CD14-positive monocyte (primary cell): Measurements from ENCODE around the gene CTU2. TPM values are rescaled to one million over a fixed set of nuclear protein-coding genes. Genes with fewer than 3 reads are reported as not detected.
A peak's percentile ranks its signal among the peaks of the same experiment; 100 is the strongest.

Experiments used
- DNase-seq, 3 donors: peaks; one replicate each; pipeline ENCODE4 v3.0.0-alpha.2; 2011 to 2022
- H2AFZ ChIP-seq: 2 replicates; pipeline ENCODE4 v1.6.0; 2012; ENCODE audit warnings: mild to moderate bottlenecking, low read depth, low read length, inconsistent platforms; ENCODE audit not compliant: insufficient read depth, poor library complexity, severe bottlenecking
- H3K27ac ChIP-seq, 2 donors: 1 replicate in 1 of 2; 2 replicates in 1 of 2; pipeline ENCODE4 v1.5.1; 2012 to 2013; ENCODE audit warnings: low read length in 2 of 2, control low read depth in 1 of 2, inconsistent platforms in 1 of 2, low read depth in 1 of 2, mild to moderate bottlenecking in 1 of 2
- H3K27me3 ChIP-seq, 2 donors: one replicate each; pipeline versions ENCODE4 v1.6.0 to v1.6.1; 2011 to 2013; ENCODE audit warnings: low read length in 2 of 2; ENCODE audit not compliant: control insufficient read depth in 2 of 2, insufficient read depth in 2 of 2
- H3K36me3 ChIP-seq, 2 donors: replicated peaks in 1 of 2; 1 replicate in 1 of 2; 2 replicates in 1 of 2; pipeline versions ENCODE4 v1.5.1 to v1.6.1; 2012 to 2013; ENCODE audit warnings: low read length in 2 of 2, control low read depth in 1 of 2, inconsistent platforms in 1 of 2, mild to moderate bottlenecking in 1 of 2; ENCODE audit not compliant: insufficient read depth in 2 of 2, control insufficient read depth in 1 of 2
- H3K4me1 ChIP-seq, 2 donors: 1 replicate in 1 of 2; 2 replicates in 1 of 2; pipeline versions ENCODE4 v1.5.1 to v1.6.1; 2012 to 2013; ENCODE audit warnings: low read length in 2 of 2, control low read depth in 1 of 2, inconsistent platforms in 1 of 2, mild to moderate bottlenecking in 1 of 2, moderate library complexity in 1 of 2; ENCODE audit not compliant: insufficient read depth in 2 of 2, control insufficient read depth in 1 of 2
- H3K4me2 ChIP-seq: replicated peaks from 2 replicates; pipeline ENCODE3; 2012; ENCODE audit warnings: low read length, moderate library complexity, mild to moderate bottlenecking; ENCODE audit not compliant: poor library complexity, severe bottlenecking; ENCODE audit errors: extremely low read depth
- H3K4me3 ChIP-seq, 3 experiments: fragments of 200-600 bp in 1 of 3; sonication (generic) in 1 of 3; replicated peaks in 1 of 3; 1 replicate in 2 of 3; 2 replicates in 1 of 3; pipeline ENCODE4 v1.5.1; 2011 to 2013; ENCODE audit warnings: low read length in 3 of 3, mild to moderate bottlenecking in 3 of 3, control low read depth in 2 of 3, low read depth in 2 of 3, inconsistent platforms in 1 of 3, moderate library complexity in 1 of 3
- H3K79me2 ChIP-seq: 2 replicates; pipeline ENCODE4 v1.6.0; 2012; ENCODE audit warnings: mild to moderate bottlenecking, control low read depth, inconsistent platforms, low read length, moderate library complexity; ENCODE audit not compliant: insufficient read depth
- H3K9ac ChIP-seq: 2 replicates; pipeline ENCODE4 v1.6.0; 2017; ENCODE audit warnings: low read length, mild to moderate bottlenecking; ENCODE audit not compliant: insufficient read depth, poor library complexity, severe bottlenecking
- H3K9me3 ChIP-seq, 2 donors: replicated peaks in 1 of 2; 1 replicate in 1 of 2; 2 replicates in 1 of 2; pipeline versions ENCODE4 v1.5.1 to v1.6.1; 2012 to 2013; ENCODE audit warnings: low read length in 2 of 2, control low read depth in 1 of 2; ENCODE audit not compliant: control insufficient read depth in 1 of 2, insufficient read depth in 1 of 2
- H4K20me1 ChIP-seq: 2 replicates; pipeline ENCODE4 v1.6.0; 2012; ENCODE audit warnings: mild to moderate bottlenecking, low read length, control low read depth, moderate library complexity; ENCODE audit not compliant: insufficient read depth
- H3K27ac Mint-ChIP-seq, 7 donors: one replicate each; pipeline ENCODE4 v1.8.0; 2020; ENCODE audit warnings: mild to moderate bottlenecking in 7 of 7, mixed read lengths in 7 of 7, moderate library complexity in 6 of 7, inconsistent platforms in 2 of 7
- H3K27me3 Mint-ChIP-seq, 3 donors: one replicate each; pipeline ENCODE4 v1.8.0; 2021 to 2022; ENCODE audit warnings: low read depth in 3 of 3, mild to moderate bottlenecking in 3 of 3, mixed read lengths in 3 of 3, moderate library complexity in 3 of 3, inconsistent platforms in 1 of 3
- H3K36me3 Mint-ChIP-seq, 2 donors: one replicate each; pipeline ENCODE4 v1.8.0; 2020; ENCODE audit warnings: mixed read lengths in 2 of 2, inconsistent platforms in 1 of 2, mild to moderate bottlenecking in 1 of 2
- H3K4me1 Mint-ChIP-seq: one replicate; pipeline ENCODE4 v1.8.0; 2020; ENCODE audit warnings: mild to moderate bottlenecking, mixed read lengths
- H3K4me3 Mint-ChIP-seq, 2 donors: one replicate each; pipeline ENCODE4 v1.8.0; 2020; ENCODE audit warnings: mild to moderate bottlenecking in 2 of 2, mixed read lengths in 2 of 2, moderate library complexity in 1 of 2
- H3K9me3 Mint-ChIP-seq, 7 donors: one replicate each; pipeline ENCODE4 v1.8.0; 2020 to 2022; ENCODE audit warnings: mixed read lengths in 7 of 7, mild to moderate bottlenecking in 6 of 7, moderate library complexity in 6 of 7, inconsistent platforms in 2 of 7
- CTCF ChIP-seq: fragments of 200-600 bp; IDR thresholded peaks from one replicate; pipeline ENCODE4 v1.8.0; 2022; ENCODE audit warnings: antibody characterized with exemption, mild to moderate bottlenecking
- WGBS: methylation state at CpG from one replicate; pipeline ENCODE4 v1.1.5; 2013; ENCODE audit warnings: missing lambda C conversion rate; ENCODE audit not compliant: insufficient coverage; 5-methylcytosine and 5-hydroxymethylcytosine counted together
- intact Hi-C, 2 donors: fragments of 100-400 bp; cut with micrococcal nuclease; formaldehyde crosslinking; loops; one replicate each; pipeline versions ENCODE4 v1.15.0 to v1.15.1; 2023
- polyA plus RNA-seq, 3 donors: library from polyadenylated mRNA; depleted of rRNA in 1 of 3; unstranded in 2 of 3; stranded (reverse) in 1 of 3; fragments of 300-500 nt in 2 of 3; fragments of >200 nt in 1 of 3; fragmentation: Illumina TruSeq in 2 of 3; gene quantifications; 1 replicate in 2 of 3; 2 replicates in 1 of 3; pipeline ENCODE4 v1.2.3, GENCODE V29; 2012 to 2021

The CTU2 gene
- polyA plus RNA-seq, 3 donors: 5.9 to 10.3 (median 7.5) TPM

- Mint-ChIP-seq H3K4me3 (no peak overlapping the region), H3K4me1 (peaks cover 29% of the 10 kb centered on the region), H3K9me3 (peaks cover 0 to 1% (median 0%) of the 10 kb centered on the region in 7 donors), H3K27me3 (no peaks in the 10 kb centered on the region), H3K36me3 (peaks cover 19 to 42% of the 10 kb centered on the region in 2 donors), H3K27ac (peak overlapping the region in 1 of 7 donors; percentile 1)
- H3K79me2 ChIP-seq: peaks cover 100% of the 10 kb centered on the region
- no peak for DNase-seq
- WGBS: 98% methylated on average over 11 of the region's 11 CpGs
- no peak overlapping the region for H3K4me2 ChIP-seq
- H2AFZ ChIP-seq: no peak overlapping the region
- no peaks in the 10 kb centered on the region for H3K27me3 ChIP-seq
- H3K4me3 ChIP-seq: no peak overlapping the region
- peaks cover 100% of the 10 kb centered on the region for H4K20me1 ChIP-seq
- H3K27ac ChIP-seq: peak overlapping the region in 1 of 2 donors; percentile 20
- H3K4me1 ChIP-seq: peaks cover 0 to 17% of the 10 kb centered on the region in 2 donors
- intact Hi-C loops: no loop called here
- no peaks in the 10 kb centered on the region for H3K9me3 ChIP-seq
- no peak for TF ChIP-seq CTCF
- H3K9ac ChIP-seq: no peak overlapping the region
- peaks cover 22 to 36% of the 10 kb centered on the region in 2 donors for H3K36me3 ChIP-seq
Measured at GRCh38 chr16:88761143-88761534, 54.8 kb downstream of the CTU2 start.

GRCh38 chr16:88761830-88762229 lies 55.5 kb downstream of the CTU2 start:
- intact Hi-C loops: no loop called here
- Mint-ChIP-seq H3K36me3 (peaks cover 20 to 42% of the 10 kb centered on the region in 2 donors), H3K27me3 (no peaks in the 10 kb centered on the region), H3K9me3 (peaks cover 0 to 1% (median 0%) of the 10 kb centered on the region in 7 donors), H3K27ac (no peak overlapping the region), H3K4me1 (peaks cover 30% of the 10 kb centered on the region), H3K4me3 (no peak overlapping the region)
- H3K4me1 ChIP-seq: peaks cover 0 to 17% of the 10 kb centered on the region in 2 donors
- no peaks in the 10 kb centered on the region for H3K27me3 ChIP-seq
- H3K4me3 ChIP-seq: no peak overlapping the region
- 93% methylated on average over 10 of the region's 10 CpGs for WGBS
- DNase-seq: no peak
- no peak overlapping the region for H3K27ac ChIP-seq
- H3K79me2 ChIP-seq: peaks cover 100% of the 10 kb centered on the region
- no peak for TF ChIP-seq CTCF
- H4K20me1 ChIP-seq: peaks cover 100% of the 10 kb centered on the region
- H3K4me2 ChIP-seq: no peak overlapping the region
- H2AFZ ChIP-seq: no peak overlapping the region
- H3K36me3 ChIP-seq: peaks cover 23 to 43% of the 10 kb centered on the region in 2 donors
- no peak overlapping the region for H3K9ac ChIP-seq
- no peaks in the 10 kb centered on the region for H3K9me3 ChIP-seq
